GM12878 (cell line): ENCODE measurements around the gene TMEM256. TPM values are rescaled to one million over a fixed set of nuclear protein-coding genes. Genes with fewer than 3 reads are reported as not detected.

Experiments used
- ATAC-seq: fragments of 200-7000 bp; cut with Tn5 transposase; 3 replicates; pipeline ENCODE4 v1.9.1; 2020; ENCODE audit warnings: mild to moderate bottlenecking, moderate library complexity
- BruUV-seq: library from RNA; stranded (reverse); fragments of 400-500 nt; replicated peaks from 2 replicates; lab custom pipeline; 2021; lab: Mats Ljungman, UMichigan
- CTCF ChIA-PET: fragments of 300-600 bp; sonication (Branson Sonifier 250); formaldehyde crosslinking; extraction: SDS; loops from one replicate; lab custom pipeline; 2021; ENCODE audit warnings: inconsistent platforms; lab: Yijun Ruan, JAX
- POLR2A ChIA-PET: fragments of 350-600 bp; formaldehyde crosslinking; extraction: SDS; loops from one replicate; lab custom pipeline; 2021; ENCODE audit warnings: inconsistent platforms; lab: Charles Lee
- RAD21 ChIA-PET: fragments of 300-600 bp; sonication (Branson Sonifier 250); formaldehyde crosslinking; loops from one replicate; lab custom pipeline; 2023; ENCODE audit warnings: antibody characterized with exemption; ENCODE audit not compliant: unreplicated experiment; lab: Charles Lee
- SMC1A ChIA-PET: fragments of 300-600 bp; sonication (Branson Sonifier 250); formaldehyde crosslinking; loops from one replicate; lab custom pipeline; 2023; ENCODE audit not compliant: unreplicated experiment, uncharacterized antibody; lab: Charles Lee
- DNase-seq: peaks from one replicate; pipeline ENCODE4 v3.0.0-alpha.2; 2011; ENCODE audit warnings: low read depth, low spot score
- FAIRE-seq: peaks from 3 replicates; lab custom pipeline; 2011; peaks lifted over from hg19 to GRCh38; lab: Jason Lieb, UNC
- H2AFZ ChIP-seq: 2 replicates; pipeline ENCODE4 v1.6.0; 2011; ENCODE audit warnings: low read depth, low read length, control low read depth; ENCODE audit not compliant: control insufficient read depth
- H3K27ac ChIP-seq: 2 replicates; pipeline ENCODE4 v1.5.1; 2011; ENCODE audit warnings: control low read depth; ENCODE audit not compliant: control insufficient read depth, insufficient read depth
- H3K27me3 ChIP-seq, 2 experiments: replicated peaks in 1 of 2; 2 replicates each; pipeline versions ENCODE4 v1.6.0 to v1.6.1; 2011; ENCODE audit warnings: low read length in 1 of 2; ENCODE audit not compliant: control insufficient read depth in 2 of 2, insufficient read depth in 2 of 2
- H3K36me3 ChIP-seq, 2 experiments: 2 replicates each; pipeline ENCODE4 v1.5.1; 2011; ENCODE audit warnings: low read length in 1 of 2; ENCODE audit not compliant: control insufficient read depth in 2 of 2, insufficient read depth in 2 of 2
- H3K4me1 ChIP-seq: 2 replicates; pipeline ENCODE4 v1.6.1; 2011; ENCODE audit warnings: mild to moderate bottlenecking, low read length, moderate library complexity, mixed read lengths; ENCODE audit not compliant: control insufficient read depth, insufficient read depth
- H3K4me2 ChIP-seq: 2 replicates; pipeline ENCODE4 v1.6.0; 2011; ENCODE audit warnings: control low read depth; ENCODE audit not compliant: control insufficient read depth, insufficient read depth
- H3K4me3 ChIP-seq: fragments of 200-600 bp; sonication (generic); 2 replicates; pipeline ENCODE4 v1.5.1; 2016
- H3K79me2 ChIP-seq: 2 replicates; pipeline ENCODE4 v1.6.0; 2011; ENCODE audit warnings: low read length; ENCODE audit not compliant: control insufficient read depth, insufficient read depth
- H3K9ac ChIP-seq: 2 replicates; pipeline ENCODE4 v1.8.0; 2011; ENCODE audit warnings: low read length, control low read depth, mixed read lengths; ENCODE audit not compliant: control insufficient read depth, insufficient read depth
- H3K9me3 ChIP-seq: replicated peaks from 3 replicates; pipeline ENCODE4 v1.5.1; 2011; ENCODE audit warnings: mild to moderate bottlenecking, low read length; ENCODE audit not compliant: control insufficient read depth, insufficient read depth
- H4K20me1 ChIP-seq: 2 replicates; pipeline ENCODE4 v1.6.0; 2011; ENCODE audit not compliant: control insufficient read depth, insufficient read depth
- BCL3 ChIP-seq: IDR thresholded peaks from 2 replicates; pipeline ENCODE4 v1.6.1; 2011; ENCODE audit warnings: borderline replicate concordance, low read depth, mild to moderate bottlenecking, moderate library complexity, low read length; ENCODE audit not compliant: insufficient read depth, poor library complexity, severe bottlenecking
- CEBPB ChIP-seq, 2 experiments: fragments of 150-350 bp in 1 of 2; IDR thresholded peaks; 2 replicates each; pipeline ENCODE4 v1.6.1; 2012 to 2014; ENCODE audit warnings: low read depth in 2 of 2, low read length in 2 of 2, borderline replicate concordance in 1 of 2, inconsistent platforms in 1 of 2
- CHD4 ChIP-seq: fragments of 200-600 bp; sonication (generic); IDR thresholded peaks from 2 replicates; pipeline ENCODE4 v1.6.1; 2016; ENCODE audit warnings: mild to moderate bottlenecking
- E2F4 ChIP-seq: IDR thresholded peaks from 2 replicates; pipeline ENCODE4 v1.6.1; 2012; ENCODE audit warnings: low read depth, low read length, improper control_type of control experiment
- IKZF1 ChIP-seq: fragments of 450-650 bp; conservative IDR thresholded peaks from 2 replicates; pipeline ENCODE4 v1.6.1; 2017; ENCODE audit warnings: antibody characterized with exemption, mild to moderate bottlenecking
- SMAD5 ChIP-seq: IDR thresholded peaks from 2 replicates; pipeline ENCODE4 v1.6.1; 2016; ENCODE audit warnings: antibody characterized with exemption, low read depth
- SP1 ChIP-seq: IDR thresholded peaks from one replicate; pipeline ENCODE4 v1.6.1; 2011; ENCODE audit warnings: low read depth, low read length
- ZBED1 ChIP-seq: IDR thresholded peaks from 2 replicates; pipeline ENCODE4 v1.6.1; 2016; ENCODE audit warnings: borderline replicate concordance
- ZBTB40 ChIP-seq: fragments of 450-650 bp; IDR thresholded peaks from 2 replicates; pipeline ENCODE4 v1.6.1; 2016; ENCODE audit warnings: mild to moderate bottlenecking, moderate library complexity, borderline replicate concordance
- ZNF687 ChIP-seq: fragments of 450-650 bp; IDR thresholded peaks from 2 replicates; pipeline ENCODE4 v1.6.1; 2017; ENCODE audit warnings: mild to moderate bottlenecking, moderate library complexity
- WGBS: methylation state at CpG from one replicate; pipeline ENCODE4 v1.1.6; 2016; ENCODE audit warnings: low lambda C conversion rate; ENCODE audit not compliant: insufficient replicate concordance, insufficient coverage; ENCODE audit errors: missing lambda C conversion rate; 5-methylcytosine and 5-hydroxymethylcytosine counted together
- in situ Hi-C: fragments of 300-500 bp; cut with MboI; formaldehyde crosslinking; loops from 9 replicates; pipeline ENCODE4 v1.14.3; 2018; ENCODE audit warnings: mixed read lengths
- intact Hi-C: fragments of 100-400 bp; cut with micrococcal nuclease; formaldehyde crosslinking; loops from one replicate; pipeline ENCODE4 v1.14.2; 2022; ENCODE audit not compliant: unreplicated experiment
- polyA plus RNA-seq, 11 experiments: library from polyadenylated mRNA; depleted of rRNA in 4 of 11; unstranded in 6 of 11; stranded (reverse) in 5 of 11; fragments of >200 nt; fragmentation: Nextera tagmentation in 4 of 11; fragmentation: Illumina TruSeq in 1 of 11; extraction: Ambion mirVana in 4 of 11; extraction: Trizol in 1 of 11; gene quantifications; 1 replicate in 1 of 11; 2 replicates in 10 of 11; pipeline versions ENCODE4 v1.2.1 to v1.2.3, GENCODE V29; 2011 to 2016; ENCODE audit warnings: inconsistent platforms in 2 of 11, missing spikeins in 2 of 11, low read depth in 1 of 11
- total RNA-seq, 4 experiments: library from RNA; depleted of rRNA in 3 of 4; stranded (reverse); fragments of >200 nt in 3 of 4; fragmentation: Illumina TruSeq in 1 of 4; extraction: Trizol in 1 of 4; gene quantifications; 2 replicates each; pipeline versions ENCODE4 v1.2.1 to v1.2.3, GENCODE V29; 2013 to 2021

Gene TMEM256
- total and polyA plus RNA-seq, 10 of the 15 experiments (the other 5 are each of a cell fraction or from before 2014, with no cell fraction given) = 57.3 to 342 (median 95.7) TPM

GRCh38 chr17:7426896-7427489 lies 23.1 kb upstream of the TMEM256 start (continued):
- TF ChIP-seq ZBTB40 (no peak), CHD4 (no peak), SP1 (no peak), ZBED1 (no peak)

GRCh38 chr17:7426203-7426863 lies 22.4 kb upstream of the TMEM256 start:
- Histone ChIP-seq H3K27ac (no peak overlapping the region), H3K9ac (no peak overlapping the region), H3K36me3 (no peaks in the 10 kb centered on the region), H2AFZ (no peak overlapping the region), H3K4me2 (no peak overlapping the region), H3K9me3 (no peaks in the 10 kb centered on the region), H3K27me3 (no peaks in the 10 kb centered on the region; a peak in 1 of 4 replicates), H3K4me1 (no peaks in the 10 kb centered on the region), H3K79me2 (no peaks in the 10 kb centered on the region), H3K4me3 (no peak overlapping the region), H4K20me1 (no peaks in the 10 kb centered on the region)
- ChIA-PET SMC1A (no interaction called here), POLR2A (no interaction called here), CTCF (interaction anchor here (0.8 kb wide), 1 partner anchor 70 kb away, joined by 3 read pairs; no protein-coding TSS in a partner anchor), RAD21 (no interaction called here)
- no peak for ATAC-seq
- intact Hi-C loops (no loop called here), in situ Hi-C loops (no loop called here)
- FAIRE-seq = no peak
- no peak for DNase-seq
- no TSS peak for BruUV-seq
- 67% methylated on average over 33 of the region's 33 CpGs for WGBS
- TF ChIP-seq BCL3 (no peak), ZNF687 (no peak), E2F4 (no peak), SMAD5 (no peak), IKZF1 (no peak), CEBPB (IDR thresholded peaks at IDR 0.05; ENCODE audit: borderline replicate concordance in 1 of 2, low read depth in 2 of 2, low read length in 2 of 2) (no peak)
